IMR-90 (cell line): ENCODE measurements around the gene PLXNC1. TPM values are rescaled to one million over a fixed set of nuclear protein-coding genes. Genes with fewer than 3 reads are reported as not detected.

ENCODE experiments used
- ATAC-seq: fragments of 200-7000 bp; cut with Tn5 transposase; 2 replicates; pipeline ENCODE4 v1.9.1; 2020; ENCODE audit warnings: low read depth, mild to moderate bottlenecking, moderate library complexity
- BruUV-seq: library from RNA; stranded (reverse); fragments of 400-500 nt; replicated peaks from 2 replicates; lab custom pipeline; 2021; lab: Mats Ljungman, UMichigan
- CTCF ChIA-PET: fragments of 300-600 bp; formaldehyde crosslinking; extraction: SDS; loops from one replicate; lab custom pipeline; 2021; ENCODE audit warnings: antibody characterized with exemption; lab: Yijun Ruan, JAX
- POLR2A ChIA-PET: fragments of 300-600 bp; sonication (Branson Sonifier 250); formaldehyde crosslinking; loops from one replicate; lab custom pipeline; 2022; ENCODE audit warnings: antibody characterized with exemption; ENCODE audit not compliant: unreplicated experiment; lab: Charles Lee
- DNase-seq: peaks from one replicate; pipeline ENCODE4 v3.0.0; 2013
- H2AFZ ChIP-seq: replicated peaks from 2 replicates; pipeline ENCODE3; 2013; ENCODE audit warnings: low read length, mild to moderate bottlenecking; ENCODE audit not compliant: poor library complexity
- H2AK5ac ChIP-seq: 2 replicates; pipeline ENCODE4 v1.6.1; 2013; ENCODE audit warnings: low read depth, low read length, inconsistent platforms
- H2AK9ac ChIP-seq: replicated peaks from 2 replicates; pipeline ENCODE3; 2013; ENCODE audit warnings: mild to moderate bottlenecking, low read depth, low read length, moderate library complexity; ENCODE audit not compliant: poor library complexity
- H2BK120ac ChIP-seq: 2 replicates; pipeline ENCODE4 v1.6.1; 2013; ENCODE audit warnings: low read depth, low read length, inconsistent platforms
- H2BK15ac ChIP-seq: 3 replicates; pipeline ENCODE4 v1.6.1; 2013; ENCODE audit warnings: low read depth, low read length, inconsistent platforms
- H2BK20ac ChIP-seq: 2 replicates; pipeline ENCODE4 v1.6.1; 2013; ENCODE audit warnings: low read depth, mild to moderate bottlenecking, inconsistent platforms, low read length, moderate library complexity
- H2BK5ac ChIP-seq: 2 replicates; pipeline ENCODE4 v1.6.1; 2013; ENCODE audit warnings: mild to moderate bottlenecking, low read depth, low read length, inconsistent platforms; ENCODE audit not compliant: poor library complexity, severe bottlenecking
- H3K14ac ChIP-seq: replicated peaks from 2 replicates; pipeline ENCODE4 v1.6.1; 2013; ENCODE audit warnings: low read depth, low read length, inconsistent platforms
- H3K18ac ChIP-seq: 2 replicates; pipeline ENCODE4 v1.6.1; 2013; ENCODE audit warnings: low read depth, low read length, control low read depth
- H3K23ac ChIP-seq: 2 replicates; pipeline ENCODE4 v1.6.1; 2013; ENCODE audit warnings: low read depth, low read length, inconsistent platforms
- H3K27ac ChIP-seq: 2 replicates; pipeline ENCODE4 v1.5.1; 2013; ENCODE audit warnings: mild to moderate bottlenecking, control low read depth, low read length; ENCODE audit not compliant: insufficient read depth
- H3K27me3 ChIP-seq: 2 replicates; pipeline ENCODE4 v1.6.1; 2013; ENCODE audit warnings: low read length; ENCODE audit not compliant: control insufficient read depth, insufficient read depth
- H3K36me3 ChIP-seq: 2 replicates; pipeline ENCODE4 v1.6.1; 2013; ENCODE audit warnings: low read length, mixed read lengths; ENCODE audit not compliant: control insufficient read depth, insufficient read depth
- H3K4ac ChIP-seq: 2 replicates; pipeline ENCODE4 v1.6.1; 2013; ENCODE audit warnings: low read depth, low read length, inconsistent platforms
- H3K4me1 ChIP-seq: 2 replicates; pipeline ENCODE4 v1.6.1; 2013; ENCODE audit warnings: low read length, mixed read lengths; ENCODE audit not compliant: control insufficient read depth, insufficient read depth
- H3K4me2 ChIP-seq: 2 replicates; pipeline ENCODE4 v1.6.1; 2013; ENCODE audit warnings: low read depth, mild to moderate bottlenecking, control low read depth, low read length, moderate library complexity
- H3K4me3 ChIP-seq: 2 replicates; pipeline ENCODE4 v1.5.1; 2013; ENCODE audit warnings: low read depth, mild to moderate bottlenecking, control low read depth, low read length, moderate library complexity; ENCODE audit not compliant: insufficient read depth
- H3K56ac ChIP-seq: 2 replicates; pipeline ENCODE4 v1.6.1; 2013; ENCODE audit warnings: low read length, inconsistent platforms; ENCODE audit not compliant: insufficient read depth; ENCODE audit errors: extremely low read depth
- H3K79me1 ChIP-seq, 2 experiments: 2 replicates each; pipeline ENCODE4 v1.6.1; 2013; ENCODE audit warnings: low read length in 2 of 2, inconsistent platforms in 1 of 2, low read depth in 1 of 2
- H3K9ac ChIP-seq: 2 replicates; pipeline ENCODE4 v1.6.1; 2013; ENCODE audit warnings: low read depth, low read length, control low read depth
- H3K9me1 ChIP-seq: 2 replicates; pipeline ENCODE4 v1.6.1; 2013; ENCODE audit warnings: low read length, inconsistent platforms; ENCODE audit not compliant: insufficient read depth
- H3K9me3 ChIP-seq: 2 replicates; pipeline ENCODE4 v1.6.1; 2013; ENCODE audit warnings: low read length; ENCODE audit not compliant: control insufficient read depth, insufficient read depth
- H4K20me1 ChIP-seq: 2 replicates; pipeline ENCODE4 v1.6.1; 2013; ENCODE audit warnings: low read length, inconsistent platforms; ENCODE audit not compliant: insufficient read depth
- H4K5ac ChIP-seq: 2 replicates; pipeline ENCODE4 v1.6.1; 2013; ENCODE audit warnings: mild to moderate bottlenecking, low read depth, low read length, control low read depth
- H4K8ac ChIP-seq, 2 experiments: 2 replicates each; pipeline ENCODE4 v1.6.1; 2013; ENCODE audit warnings: low read depth in 2 of 2, low read length in 2 of 2, control low read depth in 1 of 2, inconsistent platforms in 1 of 2
- H4K91ac ChIP-seq: 2 replicates; pipeline ENCODE4 v1.6.1; 2013; ENCODE audit warnings: low read depth, low read length, inconsistent platforms; ENCODE audit not compliant: insufficient read depth
- BHLHE40 ChIP-seq: fragments of 150-350 bp; IDR thresholded peaks from 2 replicates; pipeline ENCODE4 v1.6.1; 2016; ENCODE audit warnings: mild to moderate bottlenecking, low read depth, low read length
- CEBPB ChIP-seq: IDR thresholded peaks from 2 replicates; pipeline ENCODE4 v1.6.1; 2012; ENCODE audit warnings: low read depth, low read length, improper control_type of control experiment
- CHD1 ChIP-seq: IDR thresholded peaks from 2 replicates; pipeline ENCODE4 v1.6.1; 2012; ENCODE audit warnings: low read depth, low read length, improper control_type of control experiment
- FOS ChIP-seq: fragments of 150-350 bp; IDR thresholded peaks from 2 replicates; pipeline ENCODE4 v1.6.1; 2016; ENCODE audit warnings: low read depth, low read length
- MAFK ChIP-seq: IDR thresholded peaks from 2 replicates; pipeline ENCODE4 v1.6.1; 2012; ENCODE audit warnings: low read depth, low read length, improper control_type of control experiment
- MXI1 ChIP-seq: IDR thresholded peaks from 2 replicates; pipeline ENCODE4 v1.6.1; 2012; ENCODE audit warnings: low read depth, mild to moderate bottlenecking, low read length, moderate library complexity, borderline replicate concordance
- NFE2L2 ChIP-seq: fragments of 150-350 bp; IDR thresholded peaks from 2 replicates; pipeline ENCODE4 v1.6.1; 2016; ENCODE audit warnings: low read depth, mild to moderate bottlenecking, low read length
- POLR2A ChIP-seq: IDR thresholded peaks from 2 replicates; pipeline ENCODE4 v1.6.1; 2012; ENCODE audit warnings: mild to moderate bottlenecking, low read depth, low read length
- RAD21 ChIP-seq: IDR thresholded peaks from 2 replicates; pipeline ENCODE4 v1.6.1; 2012; ENCODE audit warnings: low read length, improper control_type of control experiment
- RCOR1 ChIP-seq: IDR thresholded peaks from 2 replicates; pipeline ENCODE4 v1.6.1; 2012; ENCODE audit warnings: mild to moderate bottlenecking, low read length, improper control_type of control experiment; ENCODE audit not compliant: insufficient replicate concordance
- RFX5 ChIP-seq: IDR thresholded peaks from 2 replicates; pipeline ENCODE4 v1.8.0; 2012; ENCODE audit warnings: low read depth, mild to moderate bottlenecking, low read length, moderate library complexity
- SMC3 ChIP-seq: fragments of 150-350 bp; IDR thresholded peaks from 2 replicates; pipeline ENCODE4 v1.6.1; 2016; ENCODE audit warnings: low read depth, mild to moderate bottlenecking, antibody characterized with exemption, low read length, moderate library complexity
- WGBS, 2 experiments: methylation state at CpG; one replicate each; pipeline versions ENCODE4 v1.1.5 to v1.1.7; 2013; ENCODE audit warnings: missing lambda C conversion rate in 2 of 2; ENCODE audit not compliant: insufficient read length in 1 of 2; ENCODE audit errors: extremely low coverage in 2 of 2; 5-methylcytosine and 5-hydroxymethylcytosine counted together
- dilution Hi-C: fragments of 300-500 bp; cut with HindIII; formaldehyde crosslinking; loops from one replicate; pipeline ENCODE4 v1.14.3; 2018; ENCODE audit warnings: low sequenced_read_pairs; ENCODE audit not compliant: unreplicated experiment
- in situ Hi-C: fragments of 300-500 bp; cut with MboI; formaldehyde crosslinking; loops from 3 replicates; pipeline ENCODE4 v1.14.3; 2019; ENCODE audit warnings: low sequenced_read_pairs, inconsistent platforms, mixed read lengths
- intact Hi-C: fragments of 100-400 bp; cut with micrococcal nuclease; formaldehyde crosslinking; loops from 2 replicates; pipeline ENCODE4 v1.10.0; 2022
- polyA plus RNA-seq, 3 experiments: library from polyadenylated mRNA; depleted of rRNA; stranded (reverse); fragments of >200 nt; gene quantifications; 2 replicates each; pipeline ENCODE4 v1.2.3, GENCODE V29; 2012; ENCODE audit warnings: low replicate concordance in 1 of 3
- total RNA-seq: library from RNA; depleted of rRNA; stranded (reverse); fragments of >200 nt; gene quantifications from 2 replicates; pipeline ENCODE4 v1.2.3, GENCODE V29; 2012
- TF ChIP-seq, protein P1 (sequence below): fragments of 150-350 bp; IDR thresholded peaks from 2 replicates; pipeline ENCODE4 v1.6.1; 2017; ENCODE audit warnings: mild to moderate bottlenecking, antibody characterized with exemption, low read length, low read depth
- TF ChIP-seq, protein P2 (sequence below): conservative IDR thresholded peaks from 2 replicates; pipeline ENCODE4 v1.5.1; 2012; ENCODE audit warnings: mild to moderate bottlenecking, low read depth, low read length, improper control_type of control experiment

Gene PLXNC1
- total and polyA plus RNA-seq, 2 of the 4 experiments (the other 2 are of a cell fraction), result 1.0 to 1.6 TPM

DNA sequence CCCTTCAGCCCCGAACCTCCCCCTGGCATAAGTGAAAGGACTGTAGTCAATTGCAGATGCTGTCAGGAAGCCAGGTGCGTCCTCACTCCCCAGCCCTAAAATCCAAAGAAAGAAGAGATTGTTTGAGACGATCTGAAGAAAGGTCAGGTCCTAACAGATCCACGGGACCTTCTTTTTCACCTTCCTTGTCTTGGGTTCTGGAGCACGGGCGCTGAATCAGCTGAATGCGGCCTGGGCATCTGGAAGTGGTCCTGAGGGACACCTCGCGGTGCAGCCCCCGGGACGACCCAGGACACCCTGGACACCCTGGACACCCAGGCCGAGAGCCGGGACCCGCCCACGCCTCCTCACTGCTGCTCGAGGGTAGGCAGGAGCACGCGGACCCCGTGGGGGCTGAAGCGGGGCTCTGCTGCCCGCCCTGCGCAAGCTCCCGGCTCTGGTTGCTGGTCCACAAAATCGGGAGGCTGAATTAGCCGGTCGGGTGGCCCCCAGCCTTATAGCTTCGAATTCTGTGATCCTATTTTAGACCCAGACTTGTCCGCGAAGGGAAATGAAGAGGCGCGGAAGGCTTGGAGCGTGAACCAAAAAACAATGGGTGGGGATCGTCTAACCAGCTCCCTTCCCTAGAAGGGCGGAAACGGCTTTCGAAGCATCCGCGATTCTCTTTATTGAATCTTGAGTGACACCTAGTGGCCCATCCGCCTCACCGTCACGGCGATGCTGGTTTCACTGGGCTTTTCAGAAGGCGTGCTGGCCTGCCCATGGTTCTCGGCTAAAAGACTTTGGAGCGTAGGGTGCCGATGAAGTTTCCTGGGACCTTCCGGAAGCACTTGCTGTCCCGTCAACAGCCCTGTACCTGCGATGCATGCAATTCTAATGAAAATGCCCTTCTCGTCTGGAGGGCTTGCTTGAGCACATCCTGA lies 46.4 kb upstream of the PLXNC1 start (continued):
- TF ChIP-seq MAFK (no peak), RFX5 (no peak), MXI1 (no peak), NFE2L2 (no peak)

DNA sequence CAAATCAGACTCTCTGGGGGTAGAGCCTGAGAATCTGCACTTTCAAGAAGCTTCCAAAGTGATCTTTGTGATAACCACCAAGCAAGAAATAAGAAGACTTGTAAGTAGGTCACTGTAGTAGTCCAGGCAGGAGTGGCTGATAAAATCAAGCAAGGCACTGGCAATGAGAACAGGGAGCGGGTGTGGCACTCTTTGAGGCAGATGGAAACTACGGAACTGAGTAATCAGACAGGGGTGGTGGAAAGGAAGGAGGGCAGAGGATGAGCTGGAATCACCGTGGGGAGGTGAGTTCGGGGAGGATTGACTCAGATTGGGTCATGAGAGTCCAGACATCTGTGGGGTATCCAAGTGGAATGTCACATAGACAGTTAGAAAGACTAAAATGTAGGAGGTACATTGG lies 44.4 kb upstream of the PLXNC1 start:
- ChIA-PET CTCF (interaction anchor here (3.8 to 4.0 kb wide), 2 partner anchors 337 to 601 kb away, joined by 39 to 46 read pairs; no protein-coding TSS in a partner anchor), POLR2A (no interaction called here)
- Histone ChIP-seq H3K4ac (no peak overlapping the region), H3K9me1 (peaks cover 6% of the 10 kb centered on the region; the same call in 1 of the 2 replicates), H3K9ac (no peak overlapping the region), H3K4me1 (peaks cover 7% of the 10 kb centered on the region), H3K56ac (no peak overlapping the region), H2AK9ac (no peak overlapping the region), H4K5ac (no peak overlapping the region), H3K18ac (no peak overlapping the region), H4K8ac (no peak overlapping the region), H3K4me2 (no peak overlapping the region), H3K4me3 (no peak overlapping the region), H2BK20ac (no peak overlapping the region), H2AK5ac (no peak overlapping the region), H3K9me3 (no peaks in the 10 kb centered on the region), H3K36me3 (no peaks in the 10 kb centered on the region), H3K27ac (no peak overlapping the region), H3K23ac (no peak overlapping the region), H2BK120ac (no peak overlapping the region), H2BK5ac (no peak overlapping the region), H3K79me1 (peaks cover 4 to 12% of the 10 kb centered on the region in 2 experiments; a peak in 3 of 4 replicates), H3K27me3 (no peaks in the 10 kb centered on the region), H4K20me1 (no peaks in the 10 kb centered on the region), H3K14ac (no peak overlapping the region), H2BK15ac (no peak overlapping the region), H2AFZ (no peak overlapping the region), H4K91ac (no peak overlapping the region)
- dilution Hi-C loops, result no loop called here
- no peak for DNase-seq
- intact Hi-C loops, result loop anchor here (5.0 to 10.0 kb wide), 4 partner anchors 112 to 1119 kb away; no protein-coding TSS in a partner anchor
- in situ Hi-C loops, result loop anchor here (5.0 to 25.0 kb wide), 4 partner anchors 337 to 1117 kb away; no protein-coding TSS in a partner anchor
- no peak for ATAC-seq
- WGBS, 2 experiments, result 72% methylated on average over 4 of the region's 4 CpGs; no CpG with 5 or more reads in 1 of the 2 experiments
- TF ChIP-seq MXI1, result no peak
- TF ChIP-seq CHD1, result no peak
- no peak for TF ChIP-seq RAD21
- TF ChIP-seq FOS, result no peak
- TF ChIP-seq POLR2A, result no peak
- TF ChIP-seq BHLHE40, result no peak
- TF ChIP-seq NFE2L2, result no peak
- TF ChIP-seq MAFK, result no peak
- TF ChIP-seq CEBPB, result no peak
- no peak for TF ChIP-seq RCOR1
- TF ChIP-seq SMC3, result no peak
- TF ChIP-seq, protein P1, sequence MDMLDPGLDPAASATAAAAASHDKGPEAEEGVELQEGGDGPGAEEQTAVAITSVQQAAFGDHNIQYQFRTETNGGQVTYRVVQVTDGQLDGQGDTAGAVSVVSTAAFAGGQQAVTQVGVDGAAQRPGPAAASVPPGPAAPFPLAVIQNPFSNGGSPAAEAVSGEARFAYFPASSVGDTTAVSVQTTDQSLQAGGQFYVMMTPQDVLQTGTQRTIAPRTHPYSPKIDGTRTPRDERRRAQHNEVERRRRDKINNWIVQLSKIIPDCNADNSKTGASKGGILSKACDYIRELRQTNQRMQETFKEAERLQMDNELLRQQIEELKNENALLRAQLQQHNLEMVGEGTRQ, result no peak
- TF ChIP-seq, protein P2, sequence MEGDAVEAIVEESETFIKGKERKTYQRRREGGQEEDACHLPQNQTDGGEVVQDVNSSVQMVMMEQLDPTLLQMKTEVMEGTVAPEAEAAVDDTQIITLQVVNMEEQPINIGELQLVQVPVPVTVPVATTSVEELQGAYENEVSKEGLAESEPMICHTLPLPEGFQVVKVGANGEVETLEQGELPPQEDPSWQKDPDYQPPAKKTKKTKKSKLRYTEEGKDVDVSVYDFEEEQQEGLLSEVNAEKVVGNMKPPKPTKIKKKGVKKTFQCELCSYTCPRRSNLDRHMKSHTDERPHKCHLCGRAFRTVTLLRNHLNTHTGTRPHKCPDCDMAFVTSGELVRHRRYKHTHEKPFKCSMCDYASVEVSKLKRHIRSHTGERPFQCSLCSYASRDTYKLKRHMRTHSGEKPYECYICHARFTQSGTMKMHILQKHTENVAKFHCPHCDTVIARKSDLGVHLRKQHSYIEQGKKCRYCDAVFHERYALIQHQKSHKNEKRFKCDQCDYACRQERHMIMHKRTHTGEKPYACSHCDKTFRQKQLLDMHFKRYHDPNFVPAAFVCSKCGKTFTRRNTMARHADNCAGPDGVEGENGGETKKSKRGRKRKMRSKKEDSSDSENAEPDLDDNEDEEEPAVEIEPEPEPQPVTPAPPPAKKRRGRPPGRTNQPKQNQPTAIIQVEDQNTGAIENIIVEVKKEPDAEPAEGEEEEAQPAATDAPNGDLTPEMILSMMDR, result no peak
- BruUV-seq, result no TSS peak
